Activated T-helper 1 cell treated with Interleukin-2 at 50 U/mL for 16 hours (primary cell): ENCODE measurements around the gene NAV1.
"Not testable (repeated sequence)": the region's sequence is repeated elsewhere in the genome, so short reads cannot be mapped to it uniquely, and the experiment has no call there.

Experiments used
- DNase-seq: peaks from one replicate; pipeline ENCODE4 v3.0.0-alpha.2; 2020; ENCODE audit warnings: low read depth

Gene NAV1

GRCh38 chr1:201538612-201539551 lies at the start of gene NAV1:
Gene NAV1 (plus strand): TSS chr1:201539127. CDS start chr1:201622885, 83,758 bp downstream.
- DNase-seq, result no peak

GRCh38 chr1:201489643-201490261 lies 49.2 kb upstream of the NAV1 start:
- no peak for DNase-seq

GRCh38 chr1:201490708-201491131 lies 48.2 kb upstream of the NAV1 start:
- no peak for DNase-seq

- DNase-seq, result no peak
Observed at GRCh38 chr1:201491896-201492511, 46.9 kb upstream of the NAV1 start.

GRCh38 chr1:201493026-201493656 lies 45.8 kb upstream of the NAV1 start:
- not testable (repeated sequence) for DNase-seq

- no peak for DNase-seq
Observed at GRCh38 chr1:201493757-201494617, 44.9 kb upstream of the NAV1 start.

- DNase-seq, result no peak
Observed at GRCh38 chr1:201495551-201496295, 43.2 kb upstream of the NAV1 start.

GRCh38 chr1:201496296-201496690 lies 42.6 kb upstream of the NAV1 start:
- no peak for DNase-seq

GRCh38 chr1:201497935-201498509 lies 40.9 kb upstream of the NAV1 start:
- no peak for DNase-seq

GRCh38 chr1:201498621-201499020 lies 40.3 kb upstream of the NAV1 start:
- DNase-seq, result no peak

- DNase-seq, result no peak
Observed at GRCh38 chr1:201499191-201499590, 39.7 kb upstream of the NAV1 start.

- no peak for DNase-seq
Observed at GRCh38 chr1:201499795-201500669, 38.9 kb upstream of the NAV1 start.

- no peak for DNase-seq
Observed at GRCh38 chr1:201500670-201501120, 38.2 kb upstream of the NAV1 start.

- no peak for DNase-seq
Observed at GRCh38 chr1:201501144-201501543, 37.8 kb upstream of the NAV1 start.

- DNase-seq, result no peak
Observed at GRCh38 chr1:201501812-201502510, 37.0 kb upstream of the NAV1 start.

- DNase-seq, result no peak
Observed at GRCh38 chr1:201502511-201502857, 36.4 kb upstream of the NAV1 start.

GRCh38 chr1:201503397-201504176 lies 35.3 kb upstream of the NAV1 start:
- DNase-seq, result no peak

- no peak for DNase-seq
Observed at GRCh38 chr1:201504179-201504631, 34.7 kb upstream of the NAV1 start.
